HCT116 (cell line): ENCODE measurements around the gene SLC5A4.

Experiments used
- JUND ChIP-seq: IDR thresholded peaks from 2 replicates; pipeline ENCODE4 v1.6.1; 2012
- MAX ChIP-seq: IDR thresholded peaks from 2 replicates; pipeline ENCODE4 v1.6.1; 2012
- TF ChIP-seq, protein P1 (sequence below), 3 experiments: fragments of 200-600 bp in 1 of 3; sonication (generic) in 1 of 3; IDR thresholded peaks in 2 of 3; conservative IDR thresholded peaks in 1 of 3; 2 replicates each; pipeline ENCODE4 v1.5.1; 2012 to 2017; ENCODE audit warnings: low read depth in 2 of 3, low read length in 2 of 3, antibody characterized with exemption in 1 of 3, borderline replicate concordance in 1 of 3, control low read depth in 1 of 3, mild to moderate bottlenecking in 1 of 3, mixed read lengths in 1 of 3, mixed run types in 1 of 3, moderate library complexity in 1 of 3; ENCODE audit not compliant: insufficient read depth in 1 of 3
- TF ChIP-seq, protein P2 (sequence below): IDR thresholded peaks from 2 replicates; pipeline ENCODE4 v1.6.1; 2012; ENCODE audit warnings: low read depth

GRCh38 chr22:32202539-32203180 lies 52.5 kb downstream of the SLC5A4 start:
- TF ChIP-seq, protein P1, sequence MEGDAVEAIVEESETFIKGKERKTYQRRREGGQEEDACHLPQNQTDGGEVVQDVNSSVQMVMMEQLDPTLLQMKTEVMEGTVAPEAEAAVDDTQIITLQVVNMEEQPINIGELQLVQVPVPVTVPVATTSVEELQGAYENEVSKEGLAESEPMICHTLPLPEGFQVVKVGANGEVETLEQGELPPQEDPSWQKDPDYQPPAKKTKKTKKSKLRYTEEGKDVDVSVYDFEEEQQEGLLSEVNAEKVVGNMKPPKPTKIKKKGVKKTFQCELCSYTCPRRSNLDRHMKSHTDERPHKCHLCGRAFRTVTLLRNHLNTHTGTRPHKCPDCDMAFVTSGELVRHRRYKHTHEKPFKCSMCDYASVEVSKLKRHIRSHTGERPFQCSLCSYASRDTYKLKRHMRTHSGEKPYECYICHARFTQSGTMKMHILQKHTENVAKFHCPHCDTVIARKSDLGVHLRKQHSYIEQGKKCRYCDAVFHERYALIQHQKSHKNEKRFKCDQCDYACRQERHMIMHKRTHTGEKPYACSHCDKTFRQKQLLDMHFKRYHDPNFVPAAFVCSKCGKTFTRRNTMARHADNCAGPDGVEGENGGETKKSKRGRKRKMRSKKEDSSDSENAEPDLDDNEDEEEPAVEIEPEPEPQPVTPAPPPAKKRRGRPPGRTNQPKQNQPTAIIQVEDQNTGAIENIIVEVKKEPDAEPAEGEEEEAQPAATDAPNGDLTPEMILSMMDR (IDR thresholded peaks at IDR 0.05 in 2 of 3, conservative IDR thresholded peaks at IDR 0.05 in 1 of 3; ENCODE audit: borderline replicate concordance in 1 of 3, insufficient read depth in 1 of 3, low read depth in 2 of 3, low read length in 2 of 3), result peak; percentile 62 to 73 (median 72); a peak in 5 of 6 replicates
- TF ChIP-seq, protein P2, sequence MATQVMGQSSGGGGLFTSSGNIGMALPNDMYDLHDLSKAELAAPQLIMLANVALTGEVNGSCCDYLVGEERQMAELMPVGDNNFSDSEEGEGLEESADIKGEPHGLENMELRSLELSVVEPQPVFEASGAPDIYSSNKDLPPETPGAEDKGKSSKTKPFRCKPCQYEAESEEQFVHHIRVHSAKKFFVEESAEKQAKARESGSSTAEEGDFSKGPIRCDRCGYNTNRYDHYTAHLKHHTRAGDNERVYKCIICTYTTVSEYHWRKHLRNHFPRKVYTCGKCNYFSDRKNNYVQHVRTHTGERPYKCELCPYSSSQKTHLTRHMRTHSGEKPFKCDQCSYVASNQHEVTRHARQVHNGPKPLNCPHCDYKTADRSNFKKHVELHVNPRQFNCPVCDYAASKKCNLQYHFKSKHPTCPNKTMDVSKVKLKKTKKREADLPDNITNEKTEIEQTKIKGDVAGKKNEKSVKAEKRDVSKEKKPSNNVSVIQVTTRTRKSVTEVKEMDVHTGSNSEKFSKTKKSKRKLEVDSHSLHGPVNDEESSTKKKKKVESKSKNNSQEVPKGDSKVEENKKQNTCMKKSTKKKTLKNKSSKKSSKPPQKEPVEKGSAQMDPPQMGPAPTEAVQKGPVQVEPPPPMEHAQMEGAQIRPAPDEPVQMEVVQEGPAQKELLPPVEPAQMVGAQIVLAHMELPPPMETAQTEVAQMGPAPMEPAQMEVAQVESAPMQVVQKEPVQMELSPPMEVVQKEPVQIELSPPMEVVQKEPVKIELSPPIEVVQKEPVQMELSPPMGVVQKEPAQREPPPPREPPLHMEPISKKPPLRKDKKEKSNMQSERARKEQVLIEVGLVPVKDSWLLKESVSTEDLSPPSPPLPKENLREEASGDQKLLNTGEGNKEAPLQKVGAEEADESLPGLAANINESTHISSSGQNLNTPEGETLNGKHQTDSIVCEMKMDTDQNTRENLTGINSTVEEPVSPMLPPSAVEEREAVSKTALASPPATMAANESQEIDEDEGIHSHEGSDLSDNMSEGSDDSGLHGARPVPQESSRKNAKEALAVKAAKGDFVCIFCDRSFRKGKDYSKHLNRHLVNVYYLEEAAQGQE, result no peak
- TF ChIP-seq JUND, result no peak
- TF ChIP-seq MAX, result no peak
